GM18526 (cell line): Measurements from ENCODE around the gene SETD1B.

ENCODE experiments used
- POLR2A ChIP-seq: IDR thresholded peaks from 3 replicates; pipeline ENCODE4 v1.6.1; 2011; ENCODE audit not compliant: insufficient read length; ENCODE audit errors: extremely low read depth

Gene SETD1B

DNA sequence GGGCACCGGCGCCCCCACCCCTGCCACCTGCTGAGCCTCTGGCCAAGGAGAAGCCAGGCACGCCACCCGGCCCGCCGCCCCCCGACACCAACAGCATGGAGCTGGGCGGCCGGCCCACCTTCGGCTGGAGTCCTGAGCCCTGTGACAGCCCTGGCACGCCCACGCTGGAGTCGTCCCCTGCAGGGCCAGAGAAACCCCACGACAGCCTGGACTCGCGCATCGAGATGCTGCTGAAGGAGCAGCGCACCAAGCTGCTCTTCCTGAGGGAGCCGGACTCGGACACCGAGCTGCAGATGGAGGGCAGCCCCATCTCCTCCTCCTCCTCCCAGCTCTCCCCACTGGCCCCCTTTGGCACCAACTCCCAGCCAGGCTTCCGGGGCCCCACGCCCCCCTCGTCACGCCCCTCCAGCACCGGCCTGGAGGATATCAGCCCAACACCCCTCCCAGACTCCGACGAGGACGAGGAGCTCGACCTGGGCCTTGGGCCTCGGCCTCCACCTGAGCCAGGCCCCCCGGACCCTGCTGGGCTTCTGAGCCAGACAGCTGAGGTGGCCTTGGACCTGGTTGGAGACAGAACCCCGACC is 6.5 kb downstream of the SETD1B start:
- no peak for TF ChIP-seq POLR2A

DNA sequence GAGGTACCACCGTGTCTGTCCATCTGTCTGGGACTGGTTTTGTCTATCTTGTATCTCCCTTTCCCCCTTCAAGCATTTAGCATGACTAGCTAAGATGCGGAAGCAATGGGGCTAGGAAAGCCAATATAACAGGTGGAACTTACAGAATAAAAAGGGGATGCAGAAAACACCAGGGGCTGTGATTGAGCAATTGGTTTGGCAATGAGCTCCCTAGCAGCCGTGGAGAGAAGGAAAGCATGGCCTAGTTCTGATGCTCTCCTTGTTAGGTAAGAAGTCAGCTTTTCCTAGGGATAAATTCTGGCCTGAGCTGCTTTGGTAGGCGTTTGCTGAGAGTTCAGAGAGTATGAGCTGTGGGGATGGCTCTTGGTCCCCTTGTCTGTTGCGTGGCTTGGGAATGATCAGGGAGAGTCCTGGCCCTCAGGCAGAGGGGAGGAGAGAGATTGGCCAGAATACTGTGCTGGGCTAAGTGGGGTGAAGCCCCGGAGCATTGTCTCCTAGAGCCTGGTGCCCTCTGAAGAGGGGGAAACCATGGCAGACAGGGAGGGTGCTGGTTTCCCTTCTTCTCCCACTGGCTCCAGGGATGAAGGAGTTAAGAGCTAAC is 7.1 kb downstream of the SETD1B start:
- no peak for TF ChIP-seq POLR2A

DNA sequence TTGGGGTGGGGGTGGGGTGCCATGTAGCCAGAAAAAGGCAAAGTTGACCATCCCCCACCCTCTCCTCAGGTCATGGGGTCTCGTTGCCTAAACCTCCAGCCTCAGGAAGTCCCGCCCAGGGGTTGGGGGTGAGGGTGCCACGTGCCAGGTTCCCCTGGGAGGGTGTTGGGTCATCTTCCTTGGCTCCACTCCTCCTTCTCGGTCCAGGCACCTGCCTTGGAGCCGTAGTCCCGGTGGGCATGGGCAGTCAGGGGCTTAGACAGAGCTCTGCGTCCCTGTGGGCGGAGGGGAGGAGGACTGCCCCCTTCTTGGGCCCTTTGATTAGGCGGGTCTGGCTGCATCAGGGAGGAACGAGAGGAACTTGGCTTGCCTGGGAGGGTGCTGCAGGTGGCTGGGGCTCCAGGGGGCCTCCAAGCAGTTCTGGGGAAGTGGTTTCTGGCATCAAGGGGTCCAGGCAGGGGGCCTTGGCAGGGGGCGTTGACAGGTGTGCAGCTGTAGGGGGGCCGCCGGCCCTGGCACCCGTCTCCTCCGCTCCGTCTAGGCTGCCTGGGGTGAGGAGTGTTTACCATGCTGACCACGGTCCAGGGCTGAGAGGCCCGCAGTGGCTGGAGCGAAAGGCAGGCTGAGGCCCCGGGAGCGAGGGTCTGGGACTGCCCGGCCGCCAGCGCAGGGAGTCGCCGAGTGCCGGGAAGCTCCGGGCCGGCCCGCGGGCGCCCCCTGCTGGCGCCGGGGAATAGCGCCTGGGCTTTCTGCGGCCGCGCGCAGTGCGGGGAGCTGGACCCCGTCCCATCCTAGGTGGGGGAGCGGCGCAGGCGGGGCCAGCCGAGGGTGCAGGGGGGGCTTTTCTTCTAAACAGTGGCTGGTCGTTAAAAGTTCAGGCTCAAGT is 7.9 kb downstream of the SETD1B start:
- TF ChIP-seq POLR2A = peak; percentile 16

DNA sequence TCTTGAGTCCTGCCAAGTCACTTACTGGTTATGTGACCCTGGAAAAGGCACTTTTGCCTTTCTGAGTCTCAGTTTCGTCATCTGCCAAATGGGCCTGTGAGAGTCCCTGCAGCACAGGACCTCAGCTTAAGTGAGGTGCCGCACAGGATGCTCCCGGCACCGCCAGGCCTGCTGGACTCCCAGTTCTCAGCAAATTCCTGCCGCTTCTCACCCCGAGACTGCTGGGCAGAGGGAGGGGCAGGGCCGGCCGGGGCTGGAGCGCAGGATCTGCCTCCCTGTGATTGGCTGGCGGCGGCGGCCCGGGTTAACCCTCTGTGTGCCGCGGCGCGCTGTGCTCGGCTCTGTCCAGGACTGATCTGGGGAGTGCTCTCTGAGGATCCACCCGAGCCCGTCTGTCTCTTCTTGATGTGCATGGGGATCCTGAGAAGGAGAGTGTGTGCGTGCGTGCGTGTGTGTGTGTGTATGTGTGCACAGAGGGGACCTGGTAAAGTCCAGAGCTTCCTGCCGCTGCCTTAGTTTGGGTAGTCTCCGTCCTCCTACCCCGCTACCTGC is 8.6 kb downstream of the SETD1B start:
- peak; percentile 11 for TF ChIP-seq POLR2A

DNA sequence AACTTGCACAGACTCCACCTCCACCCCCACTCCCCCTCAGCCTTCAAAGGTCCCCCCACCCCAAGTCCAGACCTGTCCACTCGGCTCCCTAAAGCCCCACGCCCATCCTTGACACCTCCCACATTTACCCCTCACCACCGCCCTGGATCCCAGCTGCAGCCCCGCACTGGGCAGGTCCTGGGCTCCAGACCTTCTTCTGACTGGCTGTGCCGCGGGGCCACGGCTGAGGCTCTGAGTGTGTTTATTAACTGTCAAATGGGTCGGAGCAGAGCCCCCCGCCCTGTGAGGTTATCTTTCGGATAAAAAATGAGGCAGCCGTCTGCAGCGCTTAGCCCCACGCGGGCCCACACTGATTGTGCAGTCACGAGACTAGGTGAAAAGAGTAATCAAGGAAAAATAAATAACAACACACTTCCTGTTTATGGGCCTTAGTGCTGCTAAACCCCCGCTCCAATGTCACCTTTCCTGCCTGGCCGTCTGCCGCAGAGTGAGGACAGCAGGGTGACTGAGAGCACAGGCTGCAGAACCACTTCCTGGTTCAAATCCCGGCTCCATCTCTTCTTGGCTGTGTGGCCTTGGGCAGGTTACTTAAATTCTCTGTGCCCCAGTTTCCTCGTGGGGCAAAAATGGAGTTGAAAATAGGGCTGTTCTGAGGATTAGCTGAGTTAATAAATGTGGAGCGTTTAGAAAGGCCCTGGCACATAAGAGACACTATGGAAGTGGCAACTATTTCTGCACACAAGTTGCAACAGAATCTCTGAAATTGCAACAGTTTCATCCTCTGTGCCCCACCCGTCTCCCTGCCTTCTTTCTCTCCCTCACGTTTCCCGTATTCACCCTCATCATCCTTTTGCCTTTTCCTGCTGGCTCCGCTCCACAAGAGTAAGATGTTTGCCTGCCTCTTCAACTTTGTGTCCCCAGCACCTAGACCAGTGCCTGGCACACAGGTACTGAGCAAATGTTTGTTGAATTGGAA is 9.4 kb downstream of the SETD1B start:
- TF ChIP-seq POLR2A = no peak

DNA sequence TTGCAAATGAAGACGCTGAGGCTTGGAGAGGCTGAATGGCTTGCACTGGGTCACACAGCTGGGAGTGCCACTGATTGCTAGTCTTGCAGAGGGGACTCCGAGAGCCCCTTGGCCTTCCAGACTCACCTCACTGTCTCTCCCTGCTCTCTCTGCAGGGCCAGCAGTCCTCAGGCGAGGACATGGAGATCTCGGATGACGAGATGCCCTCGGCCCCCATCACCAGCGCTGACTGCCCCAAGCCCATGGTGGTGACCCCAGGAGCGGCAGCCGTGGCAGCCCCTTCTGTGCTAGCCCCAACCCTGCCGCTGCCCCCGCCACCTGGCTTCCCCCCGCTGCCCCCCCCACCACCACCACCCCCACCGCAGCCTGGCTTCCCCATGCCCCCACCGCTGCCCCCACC is 10.1 kb downstream of the SETD1B start:
- TF ChIP-seq POLR2A = no peak

DNA sequence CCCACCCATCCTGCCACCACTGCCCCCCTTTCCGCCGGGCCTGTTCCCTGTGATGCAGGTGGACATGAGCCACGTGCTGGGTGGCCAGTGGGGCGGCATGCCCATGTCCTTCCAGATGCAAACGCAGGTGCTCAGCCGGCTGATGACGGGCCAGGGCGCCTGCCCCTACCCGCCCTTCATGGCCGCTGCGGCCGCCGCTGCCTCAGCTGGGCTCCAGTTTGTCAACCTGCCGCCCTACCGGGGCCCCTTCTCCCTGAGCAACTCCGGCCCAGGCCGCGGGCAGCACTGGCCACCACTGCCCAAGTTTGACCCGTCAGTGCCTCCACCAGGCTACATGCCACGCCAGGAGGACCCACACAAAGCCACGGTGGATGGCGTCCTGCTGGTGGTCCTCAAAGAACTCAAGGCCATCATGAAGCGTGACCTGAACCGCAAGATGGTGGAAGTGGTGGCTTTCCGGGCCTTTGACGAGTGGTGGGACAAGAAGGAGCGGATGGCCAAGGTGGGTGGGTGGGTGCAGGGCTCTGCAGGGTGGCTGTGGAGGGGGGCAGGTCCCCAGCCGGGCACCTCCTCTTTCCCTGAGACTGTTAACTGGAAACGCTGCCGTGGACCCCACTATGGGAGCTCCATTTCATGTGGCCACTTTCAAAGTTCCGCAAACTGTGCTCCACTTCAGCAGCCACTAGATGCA is 10.8 kb downstream of the SETD1B start:
- TF ChIP-seq POLR2A = no peak

DNA sequence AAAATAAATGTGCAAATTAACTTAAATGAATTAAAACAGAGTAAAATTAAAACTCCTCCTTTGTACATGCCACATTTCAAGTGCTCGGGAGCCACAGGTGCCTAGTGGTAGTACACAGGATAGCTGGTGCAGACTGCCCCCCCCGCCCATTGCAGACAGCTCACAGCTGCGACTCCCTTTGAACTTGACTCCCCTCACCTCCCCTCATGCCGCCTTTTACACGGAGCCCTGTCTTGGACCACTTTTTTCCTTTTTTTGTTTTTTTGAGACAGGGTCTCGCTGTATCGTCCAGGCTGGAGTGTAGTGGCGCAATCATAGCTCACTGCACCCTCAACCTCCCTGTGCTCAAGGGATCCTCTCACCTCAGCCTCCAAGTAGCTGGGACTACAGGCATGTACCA is 11.5 kb downstream of the SETD1B start:
- TF ChIP-seq POLR2A = no peak

DNA sequence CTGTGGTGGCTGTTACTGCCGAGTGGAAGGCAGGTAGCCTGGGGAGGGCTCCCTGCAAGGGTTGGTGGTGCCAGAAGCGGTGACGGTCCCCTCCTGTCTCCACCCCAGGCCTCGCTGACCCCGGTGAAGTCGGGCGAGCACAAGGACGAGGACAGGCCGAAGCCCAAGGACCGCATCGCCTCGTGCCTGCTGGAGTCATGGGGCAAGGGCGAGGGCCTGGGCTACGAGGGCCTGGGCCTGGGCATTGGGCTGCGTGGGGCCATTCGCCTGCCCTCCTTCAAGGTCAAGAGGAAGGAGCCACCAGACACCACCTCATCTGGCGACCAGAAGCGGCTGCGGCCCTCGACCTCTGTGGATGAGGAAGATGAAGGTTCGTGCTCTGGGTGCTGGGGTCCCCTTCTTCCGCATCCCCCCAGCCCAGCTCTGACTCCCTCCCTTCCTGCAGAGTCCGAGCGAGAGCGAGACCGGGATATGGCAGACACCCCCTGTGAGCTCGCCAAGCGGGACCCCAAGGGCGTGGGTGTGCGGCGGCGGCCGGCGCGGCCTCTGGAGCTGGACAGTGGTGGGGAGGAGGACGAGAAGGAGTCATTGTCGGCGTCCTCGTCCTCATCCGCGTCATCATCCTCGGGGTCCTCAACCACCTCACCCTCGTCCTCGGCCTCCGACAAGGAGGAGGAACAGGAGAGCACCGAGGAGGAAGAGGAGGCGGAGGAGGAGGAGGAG is 13.3 kb downstream of the SETD1B start:
- TF ChIP-seq POLR2A = no peak

DNA sequence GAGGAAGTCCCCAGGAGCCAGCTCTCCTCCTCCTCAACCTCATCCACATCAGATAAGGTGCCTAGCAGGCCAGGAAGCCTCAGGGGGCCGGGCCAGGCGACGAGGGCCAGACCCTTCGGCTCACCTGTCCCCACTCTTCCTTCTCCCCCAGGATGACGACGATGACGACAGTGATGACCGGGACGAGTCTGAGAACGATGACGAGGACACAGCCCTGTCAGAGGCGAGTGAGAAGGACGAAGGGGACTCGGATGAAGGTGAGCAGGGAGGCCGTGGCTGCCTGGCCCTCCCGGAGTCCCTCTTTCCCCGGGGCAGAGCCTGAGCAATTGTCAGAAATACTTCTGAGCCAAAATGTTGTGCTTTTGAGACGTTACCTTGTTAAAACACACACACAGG is 13.8 kb downstream of the SETD1B start:
- no peak for TF ChIP-seq POLR2A

DNA sequence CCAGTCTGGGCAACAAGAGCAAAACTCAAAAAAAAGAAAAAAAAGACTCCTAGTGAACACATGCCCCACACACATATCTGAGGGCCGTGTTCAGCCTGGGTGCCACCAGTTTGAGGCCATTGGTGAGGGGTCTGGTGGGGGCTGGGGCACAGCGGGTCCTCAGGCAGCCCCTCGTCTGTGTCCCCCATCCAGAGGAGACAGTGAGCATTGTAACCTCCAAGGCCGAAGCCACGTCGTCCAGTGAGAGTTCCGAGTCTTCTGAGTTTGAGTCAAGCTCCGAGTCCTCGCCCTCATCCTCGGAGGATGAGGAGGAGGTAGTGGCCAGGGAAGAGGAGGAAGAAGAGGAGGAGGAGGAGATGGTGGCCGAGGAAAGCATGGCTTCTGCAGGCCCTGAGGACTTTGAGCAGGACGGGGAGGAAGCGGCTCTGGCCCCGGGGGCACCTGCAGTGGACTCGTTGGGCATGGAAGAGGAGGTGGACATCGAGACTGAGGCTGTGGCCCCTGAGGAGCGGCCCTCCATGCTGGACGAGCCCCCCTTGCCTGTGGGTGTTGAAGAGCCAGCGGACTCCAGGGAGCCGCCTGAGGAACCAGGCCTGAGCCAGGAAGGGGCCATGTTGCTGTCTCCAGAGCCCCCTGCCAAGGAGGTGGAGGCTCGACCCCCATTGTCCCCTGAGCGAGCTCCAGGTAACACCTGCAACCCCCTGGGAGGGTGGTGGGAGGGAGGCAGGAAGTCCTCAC is 15.6 kb downstream of the SETD1B start:
- no peak for TF ChIP-seq POLR2A

DNA sequence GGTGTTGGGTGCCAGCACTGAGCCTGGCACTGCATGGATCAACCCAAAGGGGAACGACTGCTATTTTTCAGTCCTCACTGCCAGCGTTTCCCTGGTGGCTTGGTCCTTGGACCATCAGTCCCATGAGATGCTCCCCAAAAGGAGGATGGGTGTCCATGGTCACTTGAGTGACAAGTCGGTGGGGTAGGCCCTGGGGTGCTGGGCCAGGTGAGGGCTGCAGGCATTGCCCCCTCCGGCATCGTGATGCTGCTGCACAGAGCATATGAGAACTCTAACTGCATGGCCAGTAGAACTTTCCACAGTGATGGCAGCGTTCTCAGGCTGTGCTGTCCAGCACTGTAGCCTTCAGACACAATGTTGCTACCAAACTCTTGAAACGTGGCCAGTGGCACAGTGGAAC is 16.2 kb downstream of the SETD1B start:
- TF ChIP-seq POLR2A = no peak
